Ishikawa (cell line): ENCODE measurements around the gene ZNF507.

ENCODE experiments used
- RAD21 ChIP-seq: IDR thresholded peaks from 2 replicates; pipeline ENCODE4 v1.6.1; 2012; ENCODE audit warnings: low read depth
- REST ChIP-seq: IDR thresholded peaks from 2 replicates; pipeline ENCODE4 v1.6.1; 2012; ENCODE audit warnings: low read depth, mild to moderate bottlenecking
- YY1 ChIP-seq: IDR thresholded peaks from 2 replicates; pipeline ENCODE4 v1.6.1; 2012; ENCODE audit warnings: low read depth
- ZBTB7A ChIP-seq: IDR thresholded peaks from 2 replicates; pipeline ENCODE4 v1.6.1; 2012; ENCODE audit warnings: low read depth

- TF ChIP-seq REST (no peak), ZBTB7A (no peak), RAD21 (no peak), YY1 (no peak)
Measured at GRCh38 chr19:32307591-32307990, 37.8 kb upstream of the ZNF507 start.
